Measurements from ENCODE around the gene SLC1A1. TPM values are rescaled to one million over a fixed set of nuclear protein-coding genes. Genes with fewer than 3 reads are reported as not detected.

The SLC1A1 gene
- total RNA-seq, 1 experiment from 2014 or later: 71.6 TPM

DNA sequence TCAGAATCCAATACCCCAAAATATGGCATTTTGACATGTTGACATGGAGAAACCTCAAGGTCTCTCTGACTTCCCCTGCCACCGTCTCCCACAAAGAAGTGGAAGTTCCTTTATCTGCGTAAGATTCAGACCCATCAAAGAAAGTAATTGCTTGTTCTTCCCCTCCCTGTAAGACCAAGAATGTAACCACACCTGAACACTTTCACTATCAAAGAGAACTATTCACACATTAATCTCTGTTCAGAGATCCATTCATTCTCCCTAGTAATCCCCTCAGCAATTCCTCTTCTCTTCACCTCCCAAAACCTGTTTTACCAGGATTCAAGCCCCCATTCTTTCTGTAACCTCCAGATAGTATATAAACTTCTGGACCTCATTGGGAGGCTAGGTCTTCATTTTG, 4.1 kb upstream of the SLC1A1 start:
- peaks cover 30% of the 10 kb centered on the region for H3K4me1 Mint-ChIP-seq (ENCODE audit: low read depth, unreplicated experiment)
- peaks cover 39% of the 10 kb centered on the region for H3K36me3 Mint-ChIP-seq (ENCODE audit: insufficient read depth, unreplicated experiment)
- H3K27me3 Mint-ChIP-seq (ENCODE audit: unreplicated experiment): no peaks in the 10 kb centered on the region
- TF ChIP-seq, protein P1, sequence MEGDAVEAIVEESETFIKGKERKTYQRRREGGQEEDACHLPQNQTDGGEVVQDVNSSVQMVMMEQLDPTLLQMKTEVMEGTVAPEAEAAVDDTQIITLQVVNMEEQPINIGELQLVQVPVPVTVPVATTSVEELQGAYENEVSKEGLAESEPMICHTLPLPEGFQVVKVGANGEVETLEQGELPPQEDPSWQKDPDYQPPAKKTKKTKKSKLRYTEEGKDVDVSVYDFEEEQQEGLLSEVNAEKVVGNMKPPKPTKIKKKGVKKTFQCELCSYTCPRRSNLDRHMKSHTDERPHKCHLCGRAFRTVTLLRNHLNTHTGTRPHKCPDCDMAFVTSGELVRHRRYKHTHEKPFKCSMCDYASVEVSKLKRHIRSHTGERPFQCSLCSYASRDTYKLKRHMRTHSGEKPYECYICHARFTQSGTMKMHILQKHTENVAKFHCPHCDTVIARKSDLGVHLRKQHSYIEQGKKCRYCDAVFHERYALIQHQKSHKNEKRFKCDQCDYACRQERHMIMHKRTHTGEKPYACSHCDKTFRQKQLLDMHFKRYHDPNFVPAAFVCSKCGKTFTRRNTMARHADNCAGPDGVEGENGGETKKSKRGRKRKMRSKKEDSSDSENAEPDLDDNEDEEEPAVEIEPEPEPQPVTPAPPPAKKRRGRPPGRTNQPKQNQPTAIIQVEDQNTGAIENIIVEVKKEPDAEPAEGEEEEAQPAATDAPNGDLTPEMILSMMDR (IDR thresholded peaks at IDR 0.05; ENCODE audit: unreplicated experiment): no peak
- H3K9me3 Mint-ChIP-seq (ENCODE audit: low read depth, unreplicated experiment): no peaks in the 10 kb centered on the region
- H3K27ac Mint-ChIP-seq (ENCODE audit: unreplicated experiment): peak overlapping the region; percentile 39
- no peak for DNase-seq
- CTCF ChIA-PET: interaction anchor here (1.1 kb wide), 1 partner anchor 25 kb away, joined by 4 read pairs; no protein-coding TSS in a partner anchor
- intact Hi-C loops (cut with micrococcal nuclease; ENCODE audit: unreplicated experiment): loop anchor here (5.0 kb wide), 2 partner anchors 99 to 156 kb away; no protein-coding TSS in a partner anchor
- BruUV-seq (replicated peaks): no TSS peak
- peak overlapping the region; percentile 86 for H3K4me3 Mint-ChIP-seq (ENCODE audit: low read depth, unreplicated experiment)

DNA sequence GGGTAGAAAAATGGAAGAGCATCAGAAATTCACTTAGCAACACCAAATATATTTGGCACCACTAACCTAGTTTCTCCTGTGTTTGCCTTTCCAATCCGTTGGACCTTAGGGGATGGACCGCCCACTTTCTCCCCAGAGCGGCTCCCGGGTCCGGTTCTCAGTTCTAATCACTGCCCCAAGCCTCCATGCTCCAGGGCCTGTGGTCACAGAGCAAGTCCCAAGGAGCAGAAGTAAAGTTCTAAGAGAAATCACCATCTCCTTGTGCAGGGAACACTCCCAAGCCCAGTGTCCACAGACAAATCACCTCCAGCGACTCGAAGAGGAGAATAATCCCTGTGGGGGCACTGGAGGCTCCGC, 728 bp upstream of the SLC1A1 start:
- Mint-ChIP-seq H3K27ac (ENCODE audit: unreplicated experiment) (peak overlapping the region; percentile 92), H3K9me3 (ENCODE audit: low read depth, unreplicated experiment) (no peaks in the 10 kb centered on the region), H3K36me3 (ENCODE audit: insufficient read depth, unreplicated experiment) (peaks cover 51% of the 10 kb centered on the region), H3K4me1 (ENCODE audit: low read depth, unreplicated experiment) (peaks cover 38% of the 10 kb centered on the region), H3K4me3 (ENCODE audit: low read depth, unreplicated experiment) (peak overlapping the region; percentile 86), H3K27me3 (ENCODE audit: unreplicated experiment) (no peaks in the 10 kb centered on the region)
- CTCF ChIA-PET: interaction anchor here (1.3 kb wide), 1 partner anchor 21 kb away, joined by 5 read pairs; no protein-coding TSS in a partner anchor
- TF ChIP-seq, protein P1 (IDR thresholded peaks at IDR 0.05; ENCODE audit: unreplicated experiment): no peak
- DNase-seq: peak; percentile 45
- intact Hi-C loops (cut with micrococcal nuclease; ENCODE audit: unreplicated experiment): loop anchor here (5.0 kb wide), 2 partner anchors 102 to 153 kb away; no protein-coding TSS in a partner anchor
- TSS peak; percentile 70 for BruUV-seq (replicated peaks)

DNA sequence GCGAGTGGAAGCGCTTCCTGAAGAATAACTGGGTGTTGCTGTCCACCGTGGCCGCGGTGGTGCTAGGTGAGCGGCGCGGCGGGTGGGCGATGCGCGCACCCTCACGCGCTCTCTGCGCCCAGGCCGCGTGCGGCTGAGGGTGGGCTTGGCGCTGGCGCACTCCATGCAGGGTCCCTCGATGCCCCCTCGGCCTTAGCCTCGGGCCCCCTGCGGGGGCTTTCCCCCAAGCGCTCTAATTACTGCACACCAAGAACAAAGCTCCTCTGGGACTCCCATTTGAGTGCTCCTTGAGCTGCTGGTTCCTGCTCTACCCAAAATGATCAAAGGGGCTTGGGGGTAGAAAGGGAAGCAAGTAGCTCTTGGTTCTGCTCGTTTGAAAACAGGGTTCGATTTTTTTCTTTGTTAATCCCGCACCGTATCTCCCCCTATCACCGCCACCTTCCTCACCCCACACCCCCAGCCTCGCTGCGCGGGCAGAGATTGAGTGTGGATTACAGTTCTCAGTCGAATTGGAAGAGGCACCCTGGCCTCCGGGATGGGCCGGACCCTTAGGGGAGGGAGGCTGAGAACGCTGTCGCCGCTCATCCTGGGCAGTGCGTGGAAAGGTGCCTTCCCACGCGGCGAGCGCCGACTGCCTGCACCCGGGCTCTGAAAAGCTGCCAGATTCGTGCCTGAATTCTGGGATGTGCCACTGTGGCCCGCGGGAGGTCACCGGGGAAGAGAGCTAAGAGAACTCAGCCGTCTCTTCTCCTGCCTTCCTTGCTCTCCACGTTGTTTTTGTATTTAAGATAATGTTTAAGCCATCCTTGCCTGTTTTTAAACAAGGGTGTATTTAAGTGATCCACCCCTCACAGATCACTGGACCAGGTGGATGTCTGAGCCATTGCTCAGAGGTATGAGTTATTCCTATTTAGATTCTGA, 697 bp downstream of the SLC1A1 start:
- BruUV-seq (replicated peaks): no TSS peak
- CTCF ChIA-PET: interaction anchor here (0.8 kb wide), 1 partner anchor 12 kb away, joined by 3 read pairs; no protein-coding TSS in a partner anchor
- Mint-ChIP-seq H3K9me3 (ENCODE audit: low read depth, unreplicated experiment) (no peaks in the 10 kb centered on the region), H3K27me3 (ENCODE audit: unreplicated experiment) (no peaks in the 10 kb centered on the region), H3K36me3 (ENCODE audit: insufficient read depth, unreplicated experiment) (peaks cover 56% of the 10 kb centered on the region), H3K27ac (ENCODE audit: unreplicated experiment) (peak overlapping the region; percentile 85), H3K4me1 (ENCODE audit: low read depth, unreplicated experiment) (peaks cover 41% of the 10 kb centered on the region), H3K4me3 (ENCODE audit: low read depth, unreplicated experiment) (peak overlapping the region; percentile 86)
- intact Hi-C loops (cut with micrococcal nuclease; ENCODE audit: unreplicated experiment): loop anchor here (1.0 to 10.0 kb wide), 2 partner anchors 9 to 54 kb away; no protein-coding TSS in a partner anchor
- DNase-seq: no peak
- TF ChIP-seq, protein P1 (IDR thresholded peaks at IDR 0.05; ENCODE audit: unreplicated experiment): no peak

DNA sequence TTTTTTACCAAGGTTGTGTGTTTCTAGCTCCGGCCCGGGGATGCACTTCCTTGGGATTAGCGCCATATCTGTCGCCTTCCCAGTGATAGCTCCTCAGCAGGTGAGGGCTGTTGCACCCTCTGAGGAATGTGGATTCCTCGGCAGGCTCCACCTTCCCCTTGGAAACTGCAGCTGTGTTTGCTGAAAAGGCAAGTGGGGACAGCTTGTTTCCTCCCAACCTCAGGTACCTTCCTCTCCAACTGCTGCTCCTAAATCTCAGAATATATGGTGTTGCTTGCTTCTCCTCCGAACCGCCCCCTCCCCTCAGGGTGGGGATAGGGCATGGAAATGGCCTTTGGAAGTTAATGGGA, 1.3 kb downstream of the SLC1A1 start:
- peaks cover 63% of the 10 kb centered on the region for H3K36me3 Mint-ChIP-seq (ENCODE audit: insufficient read depth, unreplicated experiment)
- intact Hi-C loops (cut with micrococcal nuclease; ENCODE audit: unreplicated experiment): loop anchor here (1.0 to 10.0 kb wide), 2 partner anchors 9 to 53 kb away; no protein-coding TSS in a partner anchor
- CTCF ChIA-PET: interaction anchor here (0.8 kb wide), 1 partner anchor 11 kb away, joined by 3 read pairs; no protein-coding TSS in a partner anchor
- DNase-seq: peak; percentile 44
- TF ChIP-seq, protein P1 (IDR thresholded peaks at IDR 0.05; ENCODE audit: unreplicated experiment): no peak
- peaks cover 41% of the 10 kb centered on the region for H3K4me1 Mint-ChIP-seq (ENCODE audit: low read depth, unreplicated experiment)
- no peaks in the 10 kb centered on the region for H3K9me3 Mint-ChIP-seq (ENCODE audit: low read depth, unreplicated experiment)
- peak overlapping the region; percentile 86 for H3K4me3 Mint-ChIP-seq (ENCODE audit: low read depth, unreplicated experiment)
- peak overlapping the region; percentile 85 for H3K27ac Mint-ChIP-seq (ENCODE audit: unreplicated experiment)
- BruUV-seq (replicated peaks): TSS peak; percentile 22
- no peaks in the 10 kb centered on the region for H3K27me3 Mint-ChIP-seq (ENCODE audit: unreplicated experiment)
